ENCODE results near the gene NUDT14. TPM values are rescaled to one million over a fixed set of nuclear protein-coding genes. Genes with fewer than 3 reads are reported as not detected.

Gene NUDT14
- total and polyA plus RNA-seq, 9 donors, result 0.68 to 22.5 (median 11.4) TPM

DNA sequence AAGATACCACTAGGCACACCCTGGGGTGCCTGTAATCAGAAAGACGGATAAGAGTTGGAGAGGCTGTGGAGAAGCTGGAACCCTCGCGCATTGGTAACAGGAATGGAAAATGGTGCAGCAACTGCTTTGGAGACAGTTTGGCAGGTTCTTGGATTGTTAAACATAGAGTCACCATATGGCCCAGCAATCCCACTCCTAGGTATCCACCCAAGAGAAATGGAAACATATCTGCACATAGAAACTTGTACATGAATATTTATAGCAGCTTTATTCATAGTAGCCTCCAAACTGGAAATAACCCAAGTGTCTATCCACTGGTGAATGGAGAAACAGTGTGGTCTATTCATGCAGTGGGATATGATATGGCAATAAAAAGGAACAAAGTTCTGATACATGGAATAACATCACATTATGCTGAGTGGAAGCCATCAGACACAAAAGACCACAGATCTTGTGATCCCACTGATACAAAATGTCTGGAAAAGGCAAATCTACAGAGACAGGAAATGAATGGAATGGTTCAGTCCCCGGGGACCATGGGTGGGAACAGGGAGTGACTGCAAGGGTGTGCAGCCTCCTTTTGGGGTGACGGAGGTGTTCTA lies 57.9 kb downstream of the NUDT14 start:
- DNase-seq, result no peak
- intact Hi-C loops (cut with DNase I), result no loop called here

More for the DNA sequence above, 57.9 kb downstream of the NUDT14 start:
- peaks cover 0 to 4% of the 10 kb centered on the region in 2 donors for H3K9me3 ChIP-seq
- TF ChIP-seq, protein P1, sequence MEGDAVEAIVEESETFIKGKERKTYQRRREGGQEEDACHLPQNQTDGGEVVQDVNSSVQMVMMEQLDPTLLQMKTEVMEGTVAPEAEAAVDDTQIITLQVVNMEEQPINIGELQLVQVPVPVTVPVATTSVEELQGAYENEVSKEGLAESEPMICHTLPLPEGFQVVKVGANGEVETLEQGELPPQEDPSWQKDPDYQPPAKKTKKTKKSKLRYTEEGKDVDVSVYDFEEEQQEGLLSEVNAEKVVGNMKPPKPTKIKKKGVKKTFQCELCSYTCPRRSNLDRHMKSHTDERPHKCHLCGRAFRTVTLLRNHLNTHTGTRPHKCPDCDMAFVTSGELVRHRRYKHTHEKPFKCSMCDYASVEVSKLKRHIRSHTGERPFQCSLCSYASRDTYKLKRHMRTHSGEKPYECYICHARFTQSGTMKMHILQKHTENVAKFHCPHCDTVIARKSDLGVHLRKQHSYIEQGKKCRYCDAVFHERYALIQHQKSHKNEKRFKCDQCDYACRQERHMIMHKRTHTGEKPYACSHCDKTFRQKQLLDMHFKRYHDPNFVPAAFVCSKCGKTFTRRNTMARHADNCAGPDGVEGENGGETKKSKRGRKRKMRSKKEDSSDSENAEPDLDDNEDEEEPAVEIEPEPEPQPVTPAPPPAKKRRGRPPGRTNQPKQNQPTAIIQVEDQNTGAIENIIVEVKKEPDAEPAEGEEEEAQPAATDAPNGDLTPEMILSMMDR (IDR thresholded peaks at IDR 0.05), result no peak
- no peak for TF ChIP-seq EP300 (IDR thresholded peaks at IDR 0.05)
- TF ChIP-seq POLR2A (IDR thresholded peaks at IDR 0.05), result no peak
- no peaks in the 10 kb centered on the region for H3K36me3 ChIP-seq
- no peak overlapping the region for H3K27ac ChIP-seq
- WGBS, 3 donors, result 81 to 90% (median 89%) methylated on average over 5 of the region's 5 CpGs
- H3K4me3 ChIP-seq, result no peak overlapping the region
- H3K4me1 ChIP-seq (ENCODE audit: insufficient read depth), result no peaks in the 10 kb centered on the region
- H3K27me3 ChIP-seq, result no peaks in the 10 kb centered on the region

Small RNAs within 50 kb of the gene (microRNA-seq; reads per million reads assigned to microRNA genes)
- gene MIR6765, result 0 reads per million in 3 donors

Small RNAs within 50 kb of the gene (small RNA-seq; reads per million reads assigned to genes)
- not detected for gene MIR6765

Other genes with a start within 250 kb of the NUDT14 start
- 10 to 100 TPM in 3 of 7 donors, 1 to 10 TPM in 4; 1.1 to 15.6 (median 3.9) TPM for gene AHNAK2, start 202.9 kb downstream of the NUDT14 start, total RNA-seq
- gene AHNAK2, start 202.9 kb downstream of the NUDT14 start, polyA plus RNA-seq, result 10 to 100 TPM in 1 of 2 donors, under 1 TPM in 1; 0.94 to 24.6 TPM
- gene CLBA1, start 195.5 kb downstream of the NUDT14 start, total RNA-seq, result 10 to 100 TPM in 2 of 7 donors, 1 to 10 TPM in 5; 3.5 to 15.7 (median 9.6) TPM
- gene CLBA1, start 195.5 kb downstream of the NUDT14 start, polyA plus RNA-seq, result 1 to 10 TPM; 6.4 to 6.7 TPM
- gene CDCA4, start 160.2 kb downstream of the NUDT14 start, total RNA-seq, result 1 to 10 TPM; 6.3 to 9.4 (median 7.6) TPM
- gene CDCA4, start 160.2 kb downstream of the NUDT14 start, polyA plus RNA-seq, result 1 to 10 TPM; 2.9 to 7.3 TPM
- 1 to 10 TPM in 1 of 7 donors, under 1 TPM in 6; 0.35 to 2.0 (median 0.79) TPM for gene GPR132, start 115.9 kb downstream of the NUDT14 start, total RNA-seq
- under 1 TPM; 0.27 to 0.45 TPM for gene GPR132, start 115.9 kb downstream of the NUDT14 start, polyA plus RNA-seq
- 10 to 100 TPM in 1 of 7 donors, 1 to 10 TPM in 6; 2.5 to 10.2 (median 6.5) TPM for gene JAG2, start 12.5 kb downstream of the NUDT14 start, total RNA-seq
- 1 to 10 TPM in 1 of 2 donors, under 1 TPM in 1; 0.78 to 7.0 TPM for gene JAG2, start 12.5 kb downstream of the NUDT14 start, polyA plus RNA-seq
- gene BTBD6, start 67.2 kb upstream of the NUDT14 start, total RNA-seq, result 10 to 100 TPM; 19.3 to 40.1 (median 34.4) TPM
- 10 to 100 TPM; 16.6 to 39.2 TPM for gene BTBD6, start 67.2 kb upstream of the NUDT14 start, polyA plus RNA-seq
- 10 to 100 TPM; 33.3 to 47.3 (median 38.5) TPM for gene BRF1, start 119.7 kb upstream of the NUDT14 start, total RNA-seq
- 10 to 100 TPM; 20.4 to 23.9 TPM for gene BRF1, start 119.7 kb upstream of the NUDT14 start, polyA plus RNA-seq
- 10 to 100 TPM; 41.4 to 91.9 (median 60.7) TPM for gene PACS2, start 133.4 kb upstream of the NUDT14 start, total RNA-seq
- 10 to 100 TPM; 21.2 to 55.9 TPM for gene PACS2, start 133.4 kb upstream of the NUDT14 start, polyA plus RNA-seq
- gene TEX22, start 217.2 kb upstream of the NUDT14 start, total RNA-seq, result 1 to 10 TPM in 5 of 7 donors, under 1 TPM in 2; 0.11 to 5.1 (median 2.5) TPM
- under 1 TPM in 1 of 2 donors, not detected in 1; 0.59 TPM for gene TEX22, start 217.2 kb upstream of the NUDT14 start, polyA plus RNA-seq
- 100 to 1,000 TPM in 5 of 7 donors, 10 to 100 TPM in 2; 45.7 to 128 (median 112) TPM for gene MTA1, start 238.5 kb upstream of the NUDT14 start, total RNA-seq
- 10 to 100 TPM; 23.0 to 72.3 TPM for gene MTA1, start 238.5 kb upstream of the NUDT14 start, polyA plus RNA-seq

All from ovary (tissue), 9 donors.